ENCODE results near the gene CHD1. TPM values are rescaled to one million over a fixed set of nuclear protein-coding genes. Genes with fewer than 3 reads are reported as not detected.

Gene CHD1
- total RNA-seq, 2 donors from 2014 or later: 38.5 to 52.9 TPM

DNA sequence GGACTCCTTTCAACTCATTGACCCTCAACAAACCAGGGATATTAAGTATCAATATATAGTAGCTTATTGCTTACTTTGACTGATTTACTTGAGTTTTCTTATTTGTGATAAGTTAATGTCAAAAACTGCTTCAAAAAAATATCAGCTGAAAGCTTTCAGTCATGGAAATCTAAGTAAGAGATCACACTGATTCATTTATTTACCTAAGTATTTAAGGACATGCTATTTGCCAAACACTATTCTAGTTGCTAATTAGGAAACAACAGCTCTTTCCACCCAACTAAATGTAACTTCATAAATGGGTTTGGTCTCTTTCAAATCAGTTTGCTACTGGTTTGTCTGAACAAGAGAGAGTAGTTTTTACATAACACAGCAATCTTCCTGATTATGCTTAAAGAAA is 48.2 kb downstream of the CHD1 start:
- H3K9me3 ChIP-seq: no peaks in the 10 kb centered on the region
- H3K36me3 ChIP-seq: no peaks in the 10 kb centered on the region
- no peak overlapping the region for H3K27ac ChIP-seq
- no peak overlapping the region for H3K4me3 ChIP-seq
- intact Hi-C loops (cut with DNase I): no loop called here
- no peak for DNase-seq (ENCODE audit: low spot score)
- no peaks in the 10 kb centered on the region for H3K27me3 ChIP-seq (replicated peaks; ENCODE audit: insufficient read depth)
- no peaks in the 10 kb centered on the region for H3K4me1 ChIP-seq (replicated peaks)
- no peak for TF ChIP-seq POLR2AphosphoS5 (IDR thresholded peaks at IDR 0.05)
- TF ChIP-seq POLR2A (IDR thresholded peaks at IDR 0.05): no peak
- TF ChIP-seq, protein P1, sequence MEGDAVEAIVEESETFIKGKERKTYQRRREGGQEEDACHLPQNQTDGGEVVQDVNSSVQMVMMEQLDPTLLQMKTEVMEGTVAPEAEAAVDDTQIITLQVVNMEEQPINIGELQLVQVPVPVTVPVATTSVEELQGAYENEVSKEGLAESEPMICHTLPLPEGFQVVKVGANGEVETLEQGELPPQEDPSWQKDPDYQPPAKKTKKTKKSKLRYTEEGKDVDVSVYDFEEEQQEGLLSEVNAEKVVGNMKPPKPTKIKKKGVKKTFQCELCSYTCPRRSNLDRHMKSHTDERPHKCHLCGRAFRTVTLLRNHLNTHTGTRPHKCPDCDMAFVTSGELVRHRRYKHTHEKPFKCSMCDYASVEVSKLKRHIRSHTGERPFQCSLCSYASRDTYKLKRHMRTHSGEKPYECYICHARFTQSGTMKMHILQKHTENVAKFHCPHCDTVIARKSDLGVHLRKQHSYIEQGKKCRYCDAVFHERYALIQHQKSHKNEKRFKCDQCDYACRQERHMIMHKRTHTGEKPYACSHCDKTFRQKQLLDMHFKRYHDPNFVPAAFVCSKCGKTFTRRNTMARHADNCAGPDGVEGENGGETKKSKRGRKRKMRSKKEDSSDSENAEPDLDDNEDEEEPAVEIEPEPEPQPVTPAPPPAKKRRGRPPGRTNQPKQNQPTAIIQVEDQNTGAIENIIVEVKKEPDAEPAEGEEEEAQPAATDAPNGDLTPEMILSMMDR (IDR thresholded peaks at IDR 0.05): no peak

DNA sequence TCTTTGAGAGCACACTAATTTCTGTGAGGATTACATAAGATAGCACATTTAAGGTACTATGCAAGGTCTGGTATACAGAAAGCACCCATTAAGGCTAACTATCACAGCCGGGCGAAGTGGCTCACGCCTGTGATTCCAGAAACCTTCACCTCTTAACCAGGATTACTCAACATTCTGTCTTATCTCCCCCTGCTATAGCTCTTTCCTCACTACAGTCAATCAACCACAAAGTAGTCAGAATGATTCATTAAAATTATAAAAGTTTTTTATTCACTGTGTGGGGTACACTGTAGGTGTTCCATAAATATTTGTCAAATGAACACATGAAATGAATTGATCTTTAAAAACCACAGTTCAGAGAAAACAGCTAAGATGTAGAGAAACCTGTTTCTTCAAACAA is 48.7 kb downstream of the CHD1 start:
- Histone ChIP-seq H3K4me3 (no peak overlapping the region), H3K9me3 (no peaks in the 10 kb centered on the region), H3K27ac (no peak overlapping the region), H3K27me3 (replicated peaks; ENCODE audit: insufficient read depth) (no peaks in the 10 kb centered on the region), H3K4me1 (replicated peaks) (no peaks in the 10 kb centered on the region), H3K36me3 (no peaks in the 10 kb centered on the region)
- intact Hi-C loops (cut with DNase I): no loop called here
- TF ChIP-seq POLR2A (IDR thresholded peaks at IDR 0.05): no peak
- TF ChIP-seq POLR2AphosphoS5 (IDR thresholded peaks at IDR 0.05): no peak
- TF ChIP-seq, protein P1 (IDR thresholded peaks at IDR 0.05): no peak
- DNase-seq (ENCODE audit: low spot score): no peak
- WGBS: 88% methylated on average over 3 of the region's 3 CpGs

DNA sequence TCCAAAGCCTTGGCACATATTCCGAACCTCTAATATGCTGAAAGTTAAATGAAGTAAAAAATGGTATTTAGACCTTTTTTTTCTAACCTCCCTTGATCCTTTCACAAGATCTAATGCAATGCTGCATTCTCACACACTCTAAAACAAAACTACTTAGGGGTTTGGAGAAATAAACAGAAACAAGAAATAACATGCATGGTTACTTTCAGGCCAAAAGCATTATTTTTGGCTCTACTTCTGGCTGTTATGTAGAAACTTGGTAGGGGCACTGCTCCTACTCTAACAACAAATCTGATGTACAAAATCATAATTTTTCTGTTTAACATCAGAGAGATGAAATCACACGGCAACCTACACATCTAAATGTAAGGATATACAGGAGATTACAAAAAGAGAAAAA is 51.2 kb downstream of the CHD1 start:
- Histone ChIP-seq H3K36me3 (no peaks in the 10 kb centered on the region), H3K27me3 (replicated peaks; ENCODE audit: insufficient read depth) (no peaks in the 10 kb centered on the region)

DNA sequence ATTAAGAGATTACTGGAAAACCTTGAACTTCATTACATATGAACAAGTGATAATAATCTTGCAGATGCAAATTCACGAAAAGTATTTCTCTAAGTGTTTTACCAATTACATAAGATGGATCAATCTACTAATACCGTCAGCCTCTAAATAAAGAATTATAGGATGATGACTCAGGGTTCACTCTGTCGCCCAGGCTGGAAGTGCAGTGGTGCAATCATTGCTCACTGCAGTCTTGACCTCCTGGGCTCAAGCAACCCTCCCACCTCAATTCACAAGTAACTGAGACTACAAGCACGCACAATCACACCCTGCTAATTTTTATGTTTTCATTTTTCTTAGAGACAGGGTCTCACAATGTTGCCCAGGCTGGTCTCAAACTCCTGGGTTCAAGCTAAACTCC is 56.1 kb downstream of the CHD1 start:
- intact Hi-C loops (cut with DNase I): no loop called here
- Histone ChIP-seq H3K27me3 (replicated peaks; ENCODE audit: insufficient read depth) (no peaks in the 10 kb centered on the region), H3K4me1 (replicated peaks) (no peaks in the 10 kb centered on the region), H3K36me3 (no peaks in the 10 kb centered on the region), H3K9me3 (no peaks in the 10 kb centered on the region), H3K27ac (no peak overlapping the region), H3K4me3 (no peak overlapping the region)
- WGBS: 94% methylated on average over 4 of the region's 4 CpGs
- TF ChIP-seq, protein P1 (IDR thresholded peaks at IDR 0.05): no peak
- TF ChIP-seq POLR2AphosphoS5 (IDR thresholded peaks at IDR 0.05): no peak
- no peak for TF ChIP-seq POLR2A (IDR thresholded peaks at IDR 0.05)
- no peak for DNase-seq (ENCODE audit: low spot score)

More for the DNA sequence above, 51.2 kb downstream of the CHD1 start:
- Histone ChIP-seq H3K4me3 (no peak overlapping the region), H3K27ac (no peak overlapping the region), H3K4me1 (replicated peaks) (no peaks in the 10 kb centered on the region), H3K9me3 (no peaks in the 10 kb centered on the region)
- DNase-seq (ENCODE audit: low spot score): no peak
- no peak for TF ChIP-seq POLR2AphosphoS5 (IDR thresholded peaks at IDR 0.05)
- no peak for TF ChIP-seq POLR2A (IDR thresholded peaks at IDR 0.05)
- 87% methylated on average over 2 of the region's 2 CpGs for WGBS
- intact Hi-C loops (cut with DNase I): no loop called here

DNA sequence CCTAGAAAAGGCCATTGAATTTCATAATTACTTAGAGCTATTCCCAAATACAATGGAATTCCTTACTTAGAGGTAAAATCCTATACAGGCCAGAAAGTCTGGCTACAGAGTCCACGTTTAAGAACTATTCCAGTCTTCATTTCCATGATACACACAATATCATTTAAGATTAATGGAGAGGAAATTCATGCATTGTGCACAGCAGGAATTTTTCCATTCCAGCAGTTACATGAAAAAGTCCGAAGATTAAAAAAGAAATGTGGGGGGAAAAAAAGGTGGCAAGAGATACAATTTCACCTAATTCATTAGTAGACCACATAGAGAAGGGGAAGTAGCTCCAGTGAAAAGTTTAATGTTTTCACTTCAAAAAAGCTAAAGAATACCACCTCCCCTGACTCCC is 63.1 kb downstream of the CHD1 start:
- Histone ChIP-seq H3K36me3 (no peaks in the 10 kb centered on the region), H3K27me3 (replicated peaks; ENCODE audit: insufficient read depth) (no peaks in the 10 kb centered on the region), H3K4me3 (no peak overlapping the region), H3K27ac (no peak overlapping the region), H3K9me3 (no peaks in the 10 kb centered on the region), H3K4me1 (replicated peaks) (no peaks in the 10 kb centered on the region)
- WGBS: 84% methylated on average over 2 of the region's 2 CpGs
- no peak for DNase-seq (ENCODE audit: low spot score)
- no peak for TF ChIP-seq POLR2AphosphoS5 (IDR thresholded peaks at IDR 0.05)
- TF ChIP-seq, protein P1 (IDR thresholded peaks at IDR 0.05): no peak
- TF ChIP-seq POLR2A (IDR thresholded peaks at IDR 0.05): no peak
- intact Hi-C loops (cut with DNase I): no loop called here

All from prostate gland (tissue), 2 donors.